NCI-H1092 (cell line): ENCODE results near the gene AFAP1L2.
A peak's percentile ranks its signal among the peaks of the same experiment; 100 is the strongest.

Experiments
- DNase-seq: peaks from one replicate; lab custom pipeline; 2025; lab: John Stamatoyannopoulos, UW

AFAP1L2 gene

GRCh38 chr10:114266521-114266920 is 137.8 kb downstream of the AFAP1L2 start:
- DNase-seq = peak; percentile 34

GRCh38 chr10:114265392-114266053 is 138.8 kb downstream of the AFAP1L2 start:
- no peak for DNase-seq

- no peak for DNase-seq
Measured at GRCh38 chr10:114262496-114262895, 141.8 kb downstream of the AFAP1L2 start.

GRCh38 chr10:114261076-114261475 is 143.2 kb downstream of the AFAP1L2 start:
- DNase-seq = no peak

- no peak for DNase-seq
Measured at GRCh38 chr10:114260366-114260765, 143.9 kb downstream of the AFAP1L2 start.

GRCh38 chr10:114259824-114260223 is 144.5 kb downstream of the AFAP1L2 start:
- no peak for DNase-seq

GRCh38 chr10:114258274-114258840 is 145.9 kb downstream of the AFAP1L2 start:
- no peak for DNase-seq

- no peak for DNase-seq
Measured at GRCh38 chr10:114257498-114257897, 146.8 kb downstream of the AFAP1L2 start.

GRCh38 chr10:114256822-114257221 is 147.5 kb downstream of the AFAP1L2 start:
- DNase-seq = no peak

- no peak for DNase-seq
Measured at GRCh38 chr10:114256008-114256765, 148.1 kb downstream of the AFAP1L2 start.

GRCh38 chr10:114255227-114255626 is 149.1 kb downstream of the AFAP1L2 start:
- DNase-seq = no peak

GRCh38 chr10:114252883-114253282 is 151.4 kb downstream of the AFAP1L2 start:
- DNase-seq = no peak

GRCh38 chr10:114252092-114252491 is 152.2 kb downstream of the AFAP1L2 start:
- no peak for DNase-seq

GRCh38 chr10:114250716-114251115 is 153.6 kb downstream of the AFAP1L2 start:
- no peak for DNase-seq

GRCh38 chr10:114250236-114250635 is 154.1 kb downstream of the AFAP1L2 start:
- DNase-seq = no peak

- no peak for DNase-seq
Measured at GRCh38 chr10:114246679-114247305, 157.5 kb downstream of the AFAP1L2 start.

GRCh38 chr10:114245121-114245791 is 159.0 kb downstream of the AFAP1L2 start:
- DNase-seq = no peak
